GM21367 (cell line): Measurements from ENCODE around the gene PPFIBP2.
"Not testable (repeated sequence)": the region's sequence is repeated elsewhere in the genome, so short reads cannot be mapped to it uniquely, and the experiment has no call there.

Source experiments
- ATAC-seq: cut with Tn5 transposase; IDR thresholded peaks from one replicate; pipeline ENCODE4 v1.9.1; 2021; ENCODE audit not compliant: unreplicated experiment

The PPFIBP2 gene

DNA sequence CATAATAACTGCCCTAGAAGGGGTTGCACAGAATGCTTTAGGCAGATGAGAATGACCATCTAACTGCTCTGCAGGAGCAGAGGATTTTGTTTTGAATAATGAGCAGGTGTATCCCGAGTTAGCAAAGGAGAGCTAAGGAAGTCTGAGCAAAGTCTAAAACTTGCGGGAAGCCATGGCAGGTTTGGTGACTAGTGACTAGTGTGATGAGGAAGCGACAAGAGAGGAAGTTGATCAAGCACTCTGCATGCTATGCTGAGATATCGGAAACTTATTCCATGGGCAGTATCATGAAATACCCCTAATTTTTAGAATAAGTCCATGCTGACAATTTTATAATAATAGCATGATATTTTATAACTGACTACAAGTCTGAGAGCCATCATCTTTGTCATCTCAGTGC lies 15.6 kb upstream of the PPFIBP2 start:
- ATAC-seq, result no peak

DNA sequence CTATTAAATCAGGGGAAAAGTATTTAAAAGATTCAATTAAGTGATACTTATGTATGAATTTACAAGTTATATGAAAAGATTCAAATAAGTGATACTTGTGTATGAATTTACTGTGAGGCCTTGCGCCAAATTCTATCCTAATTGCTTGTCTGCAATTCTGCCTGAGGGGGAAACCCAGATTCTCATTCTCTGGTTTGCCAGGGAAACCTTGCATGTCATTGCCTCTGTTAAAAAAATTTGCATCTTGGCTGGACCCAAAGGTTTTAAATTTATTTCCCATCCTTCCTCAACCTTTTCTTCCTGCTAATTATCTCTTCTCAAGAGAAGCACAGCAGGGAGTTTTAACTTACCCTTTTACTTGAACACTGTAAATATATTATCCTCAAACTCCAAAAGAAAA lies 14.7 kb upstream of the PPFIBP2 start:
- no peak for ATAC-seq

DNA sequence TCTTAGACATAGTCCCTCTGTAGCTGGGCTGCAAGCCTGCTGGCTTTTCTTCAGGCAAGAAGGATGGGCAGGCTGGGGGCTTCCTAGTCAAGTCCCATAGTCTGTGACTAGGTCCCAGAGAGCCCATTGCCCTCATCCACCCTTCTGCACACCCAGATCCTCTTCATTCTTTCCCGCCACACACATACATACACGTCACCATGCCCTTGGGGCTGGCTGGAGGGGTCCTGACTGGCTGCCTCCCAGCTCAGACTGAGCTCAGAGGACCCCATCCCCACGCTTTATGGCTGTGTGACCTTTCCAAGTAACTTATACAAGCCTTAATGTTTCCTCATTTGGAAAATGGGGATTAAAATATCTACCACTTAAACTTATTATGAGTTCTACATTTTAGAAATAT lies 13.5 kb upstream of the PPFIBP2 start:
- ATAC-seq, result no peak

- no peak for ATAC-seq
Observed at GRCh38 chr11:7501251-7501650, 12.5 kb upstream of the PPFIBP2 start.

- no peak for ATAC-seq
Observed at GRCh38 chr11:7501894-7502293, 11.9 kb upstream of the PPFIBP2 start.

DNA sequence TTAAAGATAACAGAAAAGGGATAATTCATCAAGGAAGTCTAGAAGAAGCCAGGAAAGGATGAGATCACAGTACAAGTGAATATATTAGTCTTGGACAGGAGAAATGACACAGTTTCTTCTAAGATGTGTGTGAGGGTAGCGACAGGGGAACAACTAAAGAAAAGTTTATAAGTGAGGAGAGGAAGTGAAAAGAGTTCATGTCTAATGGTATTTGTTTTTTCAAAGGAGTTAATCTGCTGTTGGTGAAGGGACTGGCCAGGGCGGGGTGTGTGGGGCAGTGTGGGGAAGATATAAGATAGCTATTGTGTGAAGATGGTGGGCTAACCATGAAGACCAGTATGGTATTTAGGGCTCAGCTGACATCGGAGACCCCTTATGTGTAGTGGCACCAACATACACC lies 7.6 kb upstream of the PPFIBP2 start:
- no peak for ATAC-seq

GRCh38 chr11:7508087-7508486 lies 5.7 kb upstream of the PPFIBP2 start:
- no peak for ATAC-seq

GRCh38 chr11:7509966-7510365 lies 3.8 kb upstream of the PPFIBP2 start:
- ATAC-seq, result no peak

- no peak for ATAC-seq
Observed at GRCh38 chr11:7511401-7511800, 2.4 kb upstream of the PPFIBP2 start.

DNA sequence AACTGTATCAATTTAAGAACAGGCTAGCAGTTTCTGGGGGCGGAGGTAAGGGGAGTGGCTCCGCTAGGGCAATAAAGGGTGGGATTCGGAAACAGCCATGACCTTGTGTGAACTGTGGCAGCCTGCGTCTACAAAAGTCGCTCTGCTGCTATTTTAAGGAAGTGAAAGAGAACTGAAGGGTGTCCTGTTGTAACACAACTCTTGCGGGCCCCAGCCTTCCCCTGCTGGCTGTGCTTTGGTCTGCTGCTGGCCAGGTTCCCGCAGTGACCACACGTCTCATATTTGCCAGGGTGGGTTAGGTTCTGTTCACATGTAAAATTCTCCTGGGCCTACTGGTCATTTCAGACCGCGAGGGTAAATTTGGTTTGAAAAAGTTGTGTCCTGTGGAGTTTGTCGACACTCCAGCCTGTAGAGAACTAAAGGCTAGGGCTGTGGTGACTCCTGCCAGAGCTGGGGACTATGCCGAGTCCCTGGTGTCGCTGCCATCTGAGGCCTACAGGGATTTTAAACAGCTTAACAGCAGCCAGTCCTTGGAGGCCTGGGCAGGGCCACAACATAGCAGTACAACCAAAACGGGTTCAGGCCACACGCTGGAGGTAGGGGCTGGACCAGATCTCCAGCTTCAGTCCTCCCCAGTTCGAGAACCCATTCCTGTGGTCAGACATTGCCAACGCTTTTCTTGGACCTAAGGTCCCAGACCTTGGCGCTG lies 1.1 kb upstream of the PPFIBP2 start:
- ATAC-seq, result peak; percentile 68

DNA sequence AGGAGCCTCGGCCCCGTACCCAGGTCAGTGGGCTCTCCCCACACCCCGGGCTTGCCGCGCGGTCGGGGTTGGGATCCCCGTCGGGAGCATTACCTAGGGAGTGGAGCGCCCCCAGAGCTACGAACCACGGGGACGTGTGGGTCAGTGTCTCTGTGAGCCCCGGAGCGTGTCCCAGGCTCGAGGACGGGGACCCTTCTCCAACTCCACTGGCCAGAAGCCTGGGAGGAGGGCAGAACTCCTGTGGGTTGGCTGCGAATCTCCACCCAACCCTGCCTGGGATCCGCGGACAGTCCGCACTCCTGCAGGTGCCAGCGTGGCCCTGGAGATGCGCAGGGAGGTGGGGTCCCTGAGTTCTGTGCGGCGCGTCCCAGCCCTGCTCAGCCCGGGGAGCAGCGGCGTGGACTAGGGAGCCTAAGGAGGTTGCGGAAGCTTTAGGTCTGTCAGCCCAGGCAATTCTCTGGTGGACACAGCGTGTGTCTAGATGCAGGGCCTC lies 346 bp downstream of the PPFIBP2 start:
- peak; percentile 1 for ATAC-seq

- no peak for ATAC-seq
Observed at GRCh38 chr11:7515447-7515886, 1.7 kb downstream of the PPFIBP2 start.

DNA sequence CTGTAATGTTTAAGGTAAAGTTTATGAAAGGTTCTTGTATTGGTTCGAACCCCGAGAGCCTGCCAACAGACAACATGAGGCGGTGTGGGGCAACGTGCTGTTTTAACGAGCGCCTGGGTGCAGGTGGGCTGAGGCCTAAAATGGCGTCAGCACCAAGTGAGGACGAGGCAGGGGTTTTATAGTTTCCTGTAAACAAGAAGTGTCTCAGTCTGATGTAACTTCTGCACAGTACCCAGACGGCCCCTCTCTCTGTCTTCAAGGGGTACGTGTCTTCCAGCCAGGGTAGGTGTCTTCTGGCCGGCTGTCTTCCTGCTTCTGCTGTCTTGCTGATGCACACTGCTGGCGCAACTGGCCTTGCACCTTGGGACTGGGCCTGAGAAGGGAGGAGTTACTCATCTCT lies 2.7 kb downstream of the PPFIBP2 start:
- no peak for ATAC-seq

- not testable (repeated sequence) for ATAC-seq
Observed at GRCh38 chr11:7517743-7518142, 3.9 kb downstream of the PPFIBP2 start.

GRCh38 chr11:7518811-7519562 lies 5.2 kb downstream of the PPFIBP2 start:
- no peak for ATAC-seq

DNA sequence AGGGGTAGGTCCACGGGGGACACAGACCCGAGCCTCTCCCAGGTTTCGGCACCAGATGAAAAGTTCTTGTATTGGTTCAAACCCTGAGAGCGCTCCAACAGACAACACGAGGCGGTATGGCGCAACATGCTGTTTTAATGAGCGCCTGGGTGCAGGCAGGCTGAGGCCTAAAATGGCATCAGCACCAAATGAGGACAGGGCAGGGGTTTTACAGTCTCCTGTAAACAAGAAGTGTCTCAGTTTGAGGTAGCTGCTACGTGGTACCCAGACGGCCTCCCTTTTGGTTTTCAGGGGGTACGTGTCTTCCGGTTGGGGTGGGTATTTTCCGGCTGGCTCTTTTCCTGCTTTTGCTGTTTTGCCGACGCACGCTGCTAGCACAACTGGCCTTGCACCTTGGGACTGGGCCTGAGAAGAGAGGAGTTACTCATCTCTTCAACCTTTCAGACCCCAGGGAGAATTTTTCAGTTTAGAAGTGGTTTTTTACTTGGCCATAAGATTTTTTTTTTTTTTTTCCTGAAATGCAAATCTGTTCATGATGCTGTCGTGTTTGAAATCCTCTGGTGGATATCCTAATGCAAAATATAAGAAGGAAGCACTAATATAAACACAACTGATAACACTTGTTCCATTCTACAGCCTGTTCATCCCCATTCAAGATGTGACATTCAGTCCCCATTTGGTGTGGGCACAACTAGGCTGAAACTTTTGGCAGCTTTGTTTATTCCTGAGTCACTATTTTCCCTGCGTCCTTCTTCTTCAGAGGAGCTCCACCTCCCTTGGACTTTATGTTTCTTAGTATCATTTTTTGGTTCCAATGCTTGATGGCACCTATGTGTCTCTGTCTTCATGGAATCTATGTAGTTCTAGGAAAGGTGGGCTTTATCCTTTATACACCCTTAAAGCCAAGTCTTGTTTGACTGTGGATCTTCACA lies 6.5 kb downstream of the PPFIBP2 start:
- peak; percentile 50 for ATAC-seq

- peak; percentile 67 for ATAC-seq
Observed at GRCh38 chr11:7520981-7521487, 7.2 kb downstream of the PPFIBP2 start.

DNA sequence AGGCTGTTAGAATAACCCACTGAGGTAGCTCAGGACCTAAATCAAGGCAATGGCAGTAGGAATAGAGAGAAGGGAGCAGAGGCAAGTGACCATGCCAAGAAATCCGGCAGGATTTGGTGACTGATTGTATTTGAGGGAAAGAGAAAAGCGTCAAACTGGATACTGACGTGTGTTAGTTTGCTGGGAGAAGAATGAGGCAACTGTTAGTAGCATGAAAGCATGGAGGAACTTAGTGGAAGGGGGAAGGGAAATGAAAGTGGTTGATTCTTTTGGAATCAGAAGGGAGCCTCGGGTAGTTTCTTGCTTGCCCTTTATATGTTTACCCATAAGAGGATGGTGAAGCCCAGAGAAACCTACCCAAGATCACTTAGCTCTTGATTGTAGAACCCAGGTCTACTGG lies 8.3 kb downstream of the PPFIBP2 start:
- no peak for ATAC-seq

GRCh38 chr11:7522546-7522945 lies 8.7 kb downstream of the PPFIBP2 start:
- ATAC-seq, result no peak

DNA sequence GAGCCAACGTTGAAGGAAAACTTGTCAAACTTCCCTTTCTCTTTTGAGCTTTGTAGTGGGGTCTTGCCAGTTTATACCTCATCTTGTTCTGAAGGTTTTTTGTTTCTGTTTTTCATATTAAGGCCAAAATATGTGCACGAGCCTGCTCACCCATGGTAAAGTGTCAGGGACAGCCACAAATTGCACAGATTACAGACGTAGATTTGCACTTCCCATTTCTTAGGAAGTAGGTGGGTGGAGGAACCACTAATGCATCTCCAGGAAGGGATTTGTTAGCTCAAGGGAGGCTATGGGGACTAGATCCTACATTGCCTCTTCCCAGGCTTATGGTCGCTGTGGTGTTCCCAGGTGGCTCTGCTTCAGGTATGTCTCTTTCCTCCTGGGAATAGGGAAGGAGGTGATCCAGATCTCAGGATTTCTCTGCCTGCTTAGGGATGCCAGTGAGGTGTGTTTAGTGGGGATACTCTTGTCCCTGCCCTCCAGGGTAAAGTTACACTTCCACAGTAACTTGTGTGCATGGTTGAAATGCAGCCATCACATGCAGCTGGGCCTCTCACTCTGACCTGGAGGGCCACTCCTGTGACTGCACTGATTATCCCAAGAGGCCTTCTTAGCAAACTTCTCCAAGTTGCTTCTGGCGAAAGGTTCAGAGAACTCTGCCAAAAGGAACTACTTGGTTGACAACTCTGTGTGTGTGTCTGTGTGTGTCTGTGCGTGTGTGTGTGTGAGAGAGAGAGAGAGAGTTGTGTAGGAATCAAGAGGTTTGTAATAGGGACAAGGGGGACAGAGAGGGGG lies 9.8 kb downstream of the PPFIBP2 start:
- ATAC-seq, result no peak
